NCI-H524 treated with DMSO at 0.1 percent for 48 hours (cell line): ENCODE data around the gene ZFHX3.

Experiments
- DNase-seq: peaks from one replicate; lab custom pipeline; 2025; lab: John Stamatoyannopoulos, UW

The ZFHX3 gene

GRCh38 chr16:72875291-72876031 lies 172.5 kb downstream of the ZFHX3 start:
- DNase-seq: no peak

- DNase-seq: no peak
Measured at GRCh38 chr16:72873853-72874252, 174.1 kb downstream of the ZFHX3 start.

GRCh38 chr16:72873044-72873443 lies 174.9 kb downstream of the ZFHX3 start:
- no peak for DNase-seq

GRCh38 chr16:72865835-72866234 lies 182.1 kb downstream of the ZFHX3 start:
- DNase-seq: no peak

- DNase-seq: no peak
Measured at GRCh38 chr16:72865258-72865657, 182.7 kb downstream of the ZFHX3 start.

- no peak for DNase-seq
Measured at GRCh38 chr16:72864130-72864833, 183.6 kb downstream of the ZFHX3 start.

- DNase-seq: no peak
Measured at GRCh38 chr16:72862090-72862489, 185.8 kb downstream of the ZFHX3 start.

- DNase-seq: peak; percentile 39
Measured at GRCh38 chr16:72860726-72861562, 187.0 kb downstream of the ZFHX3 start.

- DNase-seq: no peak
Measured at GRCh38 chr16:72859581-72859980, 188.3 kb downstream of the ZFHX3 start.

- no peak for DNase-seq
Measured at GRCh38 chr16:72858665-72859493, 189.0 kb downstream of the ZFHX3 start.

- DNase-seq: no peak
Measured at GRCh38 chr16:72857834-72858664, 189.9 kb downstream of the ZFHX3 start.

GRCh38 chr16:72856797-72857196 lies 191.1 kb downstream of the ZFHX3 start:
- DNase-seq: no peak

- no peak for DNase-seq
Measured at GRCh38 chr16:72854267-72854959, 193.5 kb downstream of the ZFHX3 start.

GRCh38 chr16:72853575-72854266 lies 194.2 kb downstream of the ZFHX3 start:
- DNase-seq: no peak

- DNase-seq: no peak
Measured at GRCh38 chr16:72852421-72852820, 195.5 kb downstream of the ZFHX3 start.

- no peak for DNase-seq
Measured at GRCh38 chr16:72850853-72851252, 197.1 kb downstream of the ZFHX3 start.

GRCh38 chr16:72850021-72850420 lies 197.9 kb downstream of the ZFHX3 start:
- no peak for DNase-seq

GRCh38 chr16:72848759-72849664 lies 198.9 kb downstream of the ZFHX3 start:
- DNase-seq: peak; percentile 16

- DNase-seq: no peak
Measured at GRCh38 chr16:72848028-72848400, 199.9 kb downstream of the ZFHX3 start.
